GM12878 (cell line): ENCODE measurements around the gene PPIL6. TPM values are rescaled to one million over a fixed set of nuclear protein-coding genes. Genes with fewer than 3 reads are reported as not detected.

ENCODE experiments used
- ATAC-seq: fragments of 200-7000 bp; cut with Tn5 transposase; 3 replicates; pipeline ENCODE4 v1.9.1; 2020; ENCODE audit warnings: mild to moderate bottlenecking, moderate library complexity
- BruUV-seq: library from RNA; stranded (reverse); fragments of 400-500 nt; replicated peaks from 2 replicates; lab custom pipeline; 2021; lab: Mats Ljungman, UMichigan
- CTCF ChIA-PET: fragments of 300-600 bp; sonication (Branson Sonifier 250); formaldehyde crosslinking; extraction: SDS; loops from one replicate; lab custom pipeline; 2021; ENCODE audit warnings: inconsistent platforms; lab: Yijun Ruan, JAX
- POLR2A ChIA-PET: fragments of 350-600 bp; formaldehyde crosslinking; extraction: SDS; loops from one replicate; lab custom pipeline; 2021; ENCODE audit warnings: inconsistent platforms; lab: Charles Lee
- RAD21 ChIA-PET: fragments of 300-600 bp; sonication (Branson Sonifier 250); formaldehyde crosslinking; loops from one replicate; lab custom pipeline; 2023; ENCODE audit warnings: antibody characterized with exemption; ENCODE audit not compliant: unreplicated experiment; lab: Charles Lee
- SMC1A ChIA-PET: fragments of 300-600 bp; sonication (Branson Sonifier 250); formaldehyde crosslinking; loops from one replicate; lab custom pipeline; 2023; ENCODE audit not compliant: unreplicated experiment, uncharacterized antibody; lab: Charles Lee
- DNase-seq: peaks from one replicate; pipeline ENCODE4 v3.0.0-alpha.2; 2011; ENCODE audit warnings: low read depth, low spot score
- FAIRE-seq: peaks from 3 replicates; lab custom pipeline; 2011; peaks lifted over from hg19 to GRCh38; lab: Jason Lieb, UNC
- H2AFZ ChIP-seq: 2 replicates; pipeline ENCODE4 v1.6.0; 2011; ENCODE audit warnings: low read depth, low read length, control low read depth; ENCODE audit not compliant: control insufficient read depth
- H3K27ac ChIP-seq: 2 replicates; pipeline ENCODE4 v1.5.1; 2011; ENCODE audit warnings: control low read depth; ENCODE audit not compliant: control insufficient read depth, insufficient read depth
- H3K27me3 ChIP-seq, 2 experiments: replicated peaks in 1 of 2; 2 replicates each; pipeline versions ENCODE4 v1.6.0 to v1.6.1; 2011; ENCODE audit warnings: low read length in 1 of 2; ENCODE audit not compliant: control insufficient read depth in 2 of 2, insufficient read depth in 2 of 2
- H3K36me3 ChIP-seq, 2 experiments: 2 replicates each; pipeline ENCODE4 v1.5.1; 2011; ENCODE audit warnings: low read length in 1 of 2; ENCODE audit not compliant: control insufficient read depth in 2 of 2, insufficient read depth in 2 of 2
- H3K4me1 ChIP-seq: 2 replicates; pipeline ENCODE4 v1.6.1; 2011; ENCODE audit warnings: mild to moderate bottlenecking, low read length, moderate library complexity, mixed read lengths; ENCODE audit not compliant: control insufficient read depth, insufficient read depth
- H3K4me2 ChIP-seq: 2 replicates; pipeline ENCODE4 v1.6.0; 2011; ENCODE audit warnings: control low read depth; ENCODE audit not compliant: control insufficient read depth, insufficient read depth
- H3K4me3 ChIP-seq: fragments of 200-600 bp; sonication (generic); 2 replicates; pipeline ENCODE4 v1.5.1; 2016
- H3K79me2 ChIP-seq: 2 replicates; pipeline ENCODE4 v1.6.0; 2011; ENCODE audit warnings: low read length; ENCODE audit not compliant: control insufficient read depth, insufficient read depth
- H3K9ac ChIP-seq: 2 replicates; pipeline ENCODE4 v1.8.0; 2011; ENCODE audit warnings: low read length, control low read depth, mixed read lengths; ENCODE audit not compliant: control insufficient read depth, insufficient read depth
- H3K9me3 ChIP-seq: replicated peaks from 3 replicates; pipeline ENCODE4 v1.5.1; 2011; ENCODE audit warnings: mild to moderate bottlenecking, low read length; ENCODE audit not compliant: control insufficient read depth, insufficient read depth
- H4K20me1 ChIP-seq: 2 replicates; pipeline ENCODE4 v1.6.0; 2011; ENCODE audit not compliant: control insufficient read depth, insufficient read depth
- EED ChIP-seq: sonication (generic); IDR thresholded peaks from 2 replicates; pipeline ENCODE4 v1.6.1; 2016; ENCODE audit warnings: antibody characterized with exemption, low read depth
- GATAD2B ChIP-seq: fragments of 450-650 bp; conservative IDR thresholded peaks from 2 replicates; pipeline ENCODE4 v1.6.1; 2017; ENCODE audit warnings: low read depth, mild to moderate bottlenecking, moderate library complexity
- NFIC ChIP-seq: IDR thresholded peaks from 2 replicates; pipeline ENCODE4 v1.6.1; 2012; ENCODE audit warnings: low read depth, mild to moderate bottlenecking, inconsistent platforms, low read length, moderate library complexity
- TCF7 ChIP-seq: IDR thresholded peaks from 2 replicates; pipeline ENCODE4 v1.6.1; 2014; ENCODE audit warnings: antibody characterized with exemption, borderline replicate concordance
- ZNF384 ChIP-seq: IDR thresholded peaks from 2 replicates; pipeline ENCODE4 v1.6.1; 2012; ENCODE audit warnings: low read depth, mild to moderate bottlenecking, low read length, improper control_type of control experiment, borderline replicate concordance
- ZZZ3 ChIP-seq: IDR thresholded peaks from 2 replicates; pipeline ENCODE4 v1.6.1; 2011; ENCODE audit warnings: low read depth; ENCODE audit not compliant: control insufficient read depth, insufficient read length
- WGBS: methylation state at CpG from one replicate; pipeline ENCODE4 v1.1.6; 2016; ENCODE audit warnings: low lambda C conversion rate; ENCODE audit not compliant: insufficient replicate concordance, insufficient coverage; ENCODE audit errors: missing lambda C conversion rate; 5-methylcytosine and 5-hydroxymethylcytosine counted together
- in situ Hi-C: fragments of 300-500 bp; cut with MboI; formaldehyde crosslinking; loops from 9 replicates; pipeline ENCODE4 v1.14.3; 2018; ENCODE audit warnings: mixed read lengths
- intact Hi-C: fragments of 100-400 bp; cut with micrococcal nuclease; formaldehyde crosslinking; loops from one replicate; pipeline ENCODE4 v1.14.2; 2022; ENCODE audit not compliant: unreplicated experiment
- polyA plus RNA-seq, 11 experiments: library from polyadenylated mRNA; depleted of rRNA in 4 of 11; unstranded in 6 of 11; stranded (reverse) in 5 of 11; fragments of >200 nt; fragmentation: Nextera tagmentation in 4 of 11; fragmentation: Illumina TruSeq in 1 of 11; extraction: Ambion mirVana in 4 of 11; extraction: Trizol in 1 of 11; gene quantifications; 1 replicate in 1 of 11; 2 replicates in 10 of 11; pipeline versions ENCODE4 v1.2.1 to v1.2.3, GENCODE V29; 2011 to 2016; ENCODE audit warnings: inconsistent platforms in 2 of 11, missing spikeins in 2 of 11, low read depth in 1 of 11
- total RNA-seq, 4 experiments: library from RNA; depleted of rRNA in 3 of 4; stranded (reverse); fragments of >200 nt in 3 of 4; fragmentation: Illumina TruSeq in 1 of 4; extraction: Trizol in 1 of 4; gene quantifications; 2 replicates each; pipeline versions ENCODE4 v1.2.1 to v1.2.3, GENCODE V29; 2013 to 2021
- TF ChIP-seq, protein P1 (sequence below): fragments of 450-650 bp; IDR thresholded peaks from 2 replicates; pipeline ENCODE4 v1.6.1; 2016; ENCODE audit warnings: mild to moderate bottlenecking, moderate library complexity, borderline replicate concordance
- TF ChIP-seq, protein P2 (sequence below): fragments of 450-650 bp; IDR thresholded peaks from 2 replicates; pipeline ENCODE4 v1.6.1; 2018; ENCODE audit warnings: mild to moderate bottlenecking, low read depth, moderate library complexity; ENCODE audit not compliant: partially characterized antibody
- TF ChIP-seq, protein P3 (sequence below): IDR thresholded peaks from 2 replicates; pipeline ENCODE4 v1.6.1; 2012; ENCODE audit warnings: low read depth, low read length, improper control_type of control experiment
- TF ChIP-seq, protein P4 (sequence below): fragments of 450-650 bp; IDR thresholded peaks from 2 replicates; pipeline ENCODE4 v1.6.1; 2017; ENCODE audit warnings: mild to moderate bottlenecking

The PPIL6 gene
- total and polyA plus RNA-seq, 10 of the 15 experiments (the other 5 are each of a cell fraction or from before 2014, with no cell fraction given), result 0.01 to 0.26 (median 0.12) TPM; not detected in 5

DNA sequence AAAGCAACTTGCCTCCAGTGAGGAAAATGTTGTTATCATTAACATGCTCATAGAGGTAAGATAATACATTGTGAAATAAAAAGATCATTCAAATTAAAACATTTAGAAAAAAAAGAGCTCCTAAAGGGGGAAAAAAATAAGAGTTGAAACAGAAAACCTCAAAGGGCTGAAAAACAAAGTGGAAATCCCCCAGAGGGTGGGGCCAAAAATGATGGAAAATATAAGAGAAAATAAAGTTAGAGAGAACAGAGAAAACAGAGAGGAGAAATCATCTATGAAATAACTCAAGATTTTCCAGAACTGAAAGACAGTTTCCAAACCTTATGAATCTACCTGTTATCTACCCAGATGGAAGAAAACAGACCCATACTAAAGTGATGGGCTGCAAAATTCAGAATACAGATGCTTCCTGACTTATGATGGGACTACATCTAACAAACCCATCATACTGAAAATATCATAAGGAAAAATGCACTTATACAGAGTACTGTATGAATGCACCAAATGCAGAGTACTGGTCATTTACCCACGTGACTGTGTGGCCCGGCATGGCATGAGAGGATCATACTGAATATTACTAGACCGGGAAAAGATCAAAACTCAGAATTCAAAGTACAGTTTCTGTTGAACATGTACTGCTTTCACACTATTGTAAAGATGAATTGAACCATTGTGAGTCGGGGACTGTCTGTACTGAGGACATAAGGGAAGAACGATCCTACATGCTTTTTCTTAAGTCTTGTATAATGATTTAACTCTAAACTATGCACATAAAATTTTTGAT is 38.6 kb upstream of the PPIL6 start:
- Histone ChIP-seq H3K9ac (peak overlapping the region; percentile 39), H3K27ac (peak overlapping the region; percentile 64)
- TF ChIP-seq, protein P1, sequence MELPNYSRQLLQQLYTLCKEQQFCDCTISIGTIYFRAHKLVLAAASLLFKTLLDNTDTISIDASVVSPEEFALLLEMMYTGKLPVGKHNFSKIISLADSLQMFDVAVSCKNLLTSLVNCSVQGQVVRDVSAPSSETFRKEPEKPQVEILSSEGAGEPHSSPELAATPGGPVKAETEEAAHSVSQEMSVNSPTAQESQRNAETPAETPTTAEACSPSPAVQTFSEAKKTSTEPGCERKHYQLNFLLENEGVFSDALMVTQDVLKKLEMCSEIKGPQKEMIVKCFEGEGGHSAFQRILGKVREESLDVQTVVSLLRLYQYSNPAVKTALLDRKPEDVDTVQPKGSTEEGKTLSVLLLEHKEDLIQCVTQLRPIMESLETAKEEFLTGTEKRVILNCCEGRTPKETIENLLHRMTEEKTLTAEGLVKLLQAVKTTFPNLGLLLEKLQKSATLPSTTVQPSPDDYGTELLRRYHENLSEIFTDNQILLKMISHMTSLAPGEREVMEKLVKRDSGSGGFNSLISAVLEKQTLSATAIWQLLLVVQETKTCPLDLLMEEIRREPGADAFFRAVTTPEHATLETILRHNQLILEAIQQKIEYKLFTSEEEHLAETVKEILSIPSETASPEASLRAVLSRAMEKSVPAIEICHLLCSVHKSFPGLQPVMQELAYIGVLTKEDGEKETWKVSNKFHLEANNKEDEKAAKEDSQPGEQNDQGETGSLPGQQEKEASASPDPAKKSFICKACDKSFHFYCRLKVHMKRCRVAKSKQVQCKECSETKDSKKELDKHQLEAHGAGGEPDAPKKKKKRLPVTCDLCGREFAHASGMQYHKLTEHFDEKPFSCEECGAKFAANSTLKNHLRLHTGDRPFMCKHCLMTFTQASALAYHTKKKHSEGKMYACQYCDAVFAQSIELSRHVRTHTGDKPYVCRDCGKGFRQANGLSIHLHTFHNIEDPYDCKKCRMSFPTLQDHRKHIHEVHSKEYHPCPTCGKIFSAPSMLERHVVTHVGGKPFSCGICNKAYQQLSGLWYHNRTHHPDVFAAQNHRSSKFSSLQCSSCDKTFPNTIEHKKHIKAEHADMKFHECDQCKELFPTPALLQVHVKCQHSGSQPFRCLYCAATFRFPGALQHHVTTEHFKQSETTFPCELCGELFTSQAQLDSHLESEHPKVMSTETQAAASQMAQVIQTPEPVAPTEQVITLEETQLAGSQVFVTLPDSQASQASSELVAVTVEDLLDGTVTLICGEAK, result peak; percentile 21; the same call in 1 of the 2 replicates
- TF ChIP-seq TCF7, result peak; percentile 16; the same call in 1 of the 2 replicates
- TF ChIP-seq, protein P2, sequence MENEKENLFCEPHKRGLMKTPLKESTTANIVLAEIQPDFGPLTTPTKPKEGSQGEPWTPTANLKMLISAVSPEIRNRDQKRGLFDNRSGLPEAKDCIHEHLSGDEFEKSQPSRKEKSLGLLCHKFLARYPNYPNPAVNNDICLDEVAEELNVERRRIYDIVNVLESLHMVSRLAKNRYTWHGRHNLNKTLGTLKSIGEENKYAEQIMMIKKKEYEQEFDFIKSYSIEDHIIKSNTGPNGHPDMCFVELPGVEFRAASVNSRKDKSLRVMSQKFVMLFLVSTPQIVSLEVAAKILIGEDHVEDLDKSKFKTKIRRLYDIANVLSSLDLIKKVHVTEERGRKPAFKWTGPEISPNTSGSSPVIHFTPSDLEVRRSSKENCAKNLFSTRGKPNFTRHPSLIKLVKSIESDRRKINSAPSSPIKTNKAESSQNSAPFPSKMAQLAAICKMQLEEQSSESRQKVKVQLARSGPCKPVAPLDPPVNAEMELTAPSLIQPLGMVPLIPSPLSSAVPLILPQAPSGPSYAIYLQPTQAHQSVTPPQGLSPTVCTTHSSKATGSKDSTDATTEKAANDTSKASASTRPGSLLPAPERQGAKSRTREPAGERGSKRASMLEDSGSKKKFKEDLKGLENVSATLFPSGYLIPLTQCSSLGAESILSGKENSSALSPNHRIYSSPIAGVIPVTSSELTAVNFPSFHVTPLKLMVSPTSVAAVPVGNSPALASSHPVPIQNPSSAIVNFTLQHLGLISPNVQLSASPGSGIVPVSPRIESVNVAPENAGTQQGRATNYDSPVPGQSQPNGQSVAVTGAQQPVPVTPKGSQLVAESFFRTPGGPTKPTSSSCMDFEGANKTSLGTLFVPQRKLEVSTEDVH, result no peak
- TF ChIP-seq GATAD2B, result no peak
- no peak for TF ChIP-seq EED
- 0 out of 2 replicates have a peak, but pooled peaks have one; percentile 46 for TF ChIP-seq ZNF384
- TF ChIP-seq NFIC, result no peak
- TF ChIP-seq, protein P3, sequence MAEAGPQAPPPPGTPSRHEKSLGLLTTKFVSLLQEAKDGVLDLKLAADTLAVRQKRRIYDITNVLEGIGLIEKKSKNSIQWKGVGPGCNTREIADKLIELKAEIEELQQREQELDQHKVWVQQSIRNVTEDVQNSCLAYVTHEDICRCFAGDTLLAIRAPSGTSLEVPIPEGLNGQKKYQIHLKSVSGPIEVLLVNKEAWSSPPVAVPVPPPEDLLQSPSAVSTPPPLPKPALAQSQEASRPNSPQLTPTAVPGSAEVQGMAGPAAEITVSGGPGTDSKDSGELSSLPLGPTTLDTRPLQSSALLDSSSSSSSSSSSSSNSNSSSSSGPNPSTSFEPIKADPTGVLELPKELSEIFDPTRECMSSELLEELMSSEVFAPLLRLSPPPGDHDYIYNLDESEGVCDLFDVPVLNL, result no peak
- TF ChIP-seq, protein P4, sequence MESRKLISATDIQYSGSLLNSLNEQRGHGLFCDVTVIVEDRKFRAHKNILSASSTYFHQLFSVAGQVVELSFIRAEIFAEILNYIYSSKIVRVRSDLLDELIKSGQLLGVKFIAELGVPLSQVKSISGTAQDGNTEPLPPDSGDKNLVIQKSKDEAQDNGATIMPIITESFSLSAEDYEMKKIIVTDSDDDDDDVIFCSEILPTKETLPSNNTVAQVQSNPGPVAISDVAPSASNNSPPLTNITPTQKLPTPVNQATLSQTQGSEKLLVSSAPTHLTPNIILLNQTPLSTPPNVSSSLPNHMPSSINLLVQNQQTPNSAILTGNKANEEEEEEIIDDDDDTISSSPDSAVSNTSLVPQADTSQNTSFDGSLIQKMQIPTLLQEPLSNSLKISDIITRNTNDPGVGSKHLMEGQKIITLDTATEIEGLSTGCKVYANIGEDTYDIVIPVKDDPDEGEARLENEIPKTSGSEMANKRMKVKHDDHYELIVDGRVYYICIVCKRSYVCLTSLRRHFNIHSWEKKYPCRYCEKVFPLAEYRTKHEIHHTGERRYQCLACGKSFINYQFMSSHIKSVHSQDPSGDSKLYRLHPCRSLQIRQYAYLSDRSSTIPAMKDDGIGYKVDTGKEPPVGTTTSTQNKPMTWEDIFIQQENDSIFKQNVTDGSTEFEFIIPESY, result no peak
- TF ChIP-seq ZZZ3, result no peak

More for the DNA sequence above, 38.6 kb upstream of the PPIL6 start:
- ATAC-seq, result peak; percentile 8
- no peaks in the 10 kb centered on the region; the same call in 1 of the 2 replicates for H3K4me1 ChIP-seq
- no peak for FAIRE-seq
- H3K27me3 ChIP-seq, result no peaks in the 10 kb centered on the region
- H3K9me3 ChIP-seq, result no peaks in the 10 kb centered on the region
- no peaks in the 10 kb centered on the region for H4K20me1 ChIP-seq
- peak overlapping the region; percentile 84 for H3K4me2 ChIP-seq
- SMC1A ChIA-PET, result interaction anchor here (0.7 to 9.4 kb wide), 12 partner anchors 10 to 1205 kb away, joined by 3 to 148 read pairs (median 4); partner anchors contain the start of genes MICAL1, PPIL6 and SMPD2
- 14% methylated on average over 5 of the region's 5 CpGs for WGBS
- no peak for DNase-seq
- BruUV-seq, result no TSS peak
- CTCF ChIA-PET, result interaction anchor here (0.8 to 4.5 kb wide), 10 partner anchors 13 to 105 kb away, joined by 3 to 35 read pairs (median 4); partner anchors contain the start of genes MICAL1, PPIL6 and SMPD2
- RAD21 ChIA-PET, result interaction anchor here (0.6 to 5.5 kb wide), 9 partner anchors 10 to 96 kb away, joined by 3 to 97 read pairs (median 7); partner anchors contain the start of genes CD164, MICAL1, PPIL6 and SMPD2
- POLR2A ChIA-PET, result interaction anchor here (0.7 to 9.3 kb wide), 5 partner anchors 10 to 38 kb away, joined by 3 to 132 read pairs (median 8); partner anchors contain the start of genes MICAL1 and SMPD2
- in situ Hi-C loops (no loop called here), intact Hi-C loops (loop anchor here (10.0 kb wide), 1 partner anchor 706 kb away; the partner anchor contains the start of gene CDC40)
- no peak overlapping the region for H2AFZ ChIP-seq
- peak overlapping the region; percentile 56 for H3K4me3 ChIP-seq
- H3K79me2 ChIP-seq, result peaks cover 73% of the 10 kb centered on the region
- H3K36me3 ChIP-seq, result peaks cover 0 to 23% of the 10 kb centered on the region in 2 experiments; a peak in 2 of 4 replicates
